Hippocampal formation (tissue), 2 donors: ENCODE data around the gene SH3PXD2A.

Source experiments
- DNase-seq, 2 donors: peaks; one replicate each; lab custom pipeline; 2025; lab: John Stamatoyannopoulos, UW

The SH3PXD2A gene

GRCh38 chr10:103603382-103603781, 252.0 kb downstream of the SH3PXD2A start:
- DNase-seq: no peak

- DNase-seq: no peak
Observed at GRCh38 chr10:103602852-103603155, 252.6 kb downstream of the SH3PXD2A start.

DNA sequence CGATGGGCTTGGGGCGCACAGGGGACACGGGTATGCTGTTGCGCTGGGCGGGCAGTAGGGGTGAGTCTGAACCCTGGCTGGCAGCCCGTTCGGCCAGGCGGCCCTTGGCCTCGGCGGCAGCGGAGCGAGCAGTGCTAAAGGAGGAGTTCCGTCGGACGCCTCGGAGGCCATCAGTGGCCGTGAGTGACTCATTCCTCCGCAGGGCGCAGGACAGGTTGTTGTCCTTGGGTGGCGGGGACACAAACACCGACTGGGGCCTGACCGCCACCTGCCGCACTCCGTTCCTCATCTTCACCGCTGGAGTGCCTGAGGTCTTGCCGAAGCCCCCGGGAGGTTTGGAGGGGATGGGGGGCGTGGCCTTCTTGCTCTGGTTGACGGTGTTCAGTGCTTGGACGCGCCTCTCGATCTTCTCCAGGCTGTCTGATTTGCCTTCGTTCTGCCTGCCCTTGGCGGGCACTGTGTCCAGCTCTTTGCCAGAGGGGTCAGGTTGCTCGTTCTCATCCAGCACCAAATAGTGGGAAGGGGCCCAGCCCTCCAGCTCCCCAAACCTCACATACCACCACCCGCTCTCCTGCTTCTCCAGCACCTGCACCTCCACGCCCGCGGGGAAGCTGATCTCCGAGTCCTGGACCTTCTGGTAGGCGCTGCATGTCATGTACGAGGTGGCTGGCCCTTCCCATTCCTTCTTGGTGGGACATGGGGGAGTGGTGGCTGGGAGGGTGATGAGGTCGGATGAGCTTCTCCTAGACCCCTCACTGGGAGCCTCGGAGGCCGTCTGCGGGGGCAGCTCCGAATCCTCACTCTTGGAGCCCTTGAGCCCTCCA, 253.1 kb downstream of the SH3PXD2A start:
- no peak for DNase-seq

DNA sequence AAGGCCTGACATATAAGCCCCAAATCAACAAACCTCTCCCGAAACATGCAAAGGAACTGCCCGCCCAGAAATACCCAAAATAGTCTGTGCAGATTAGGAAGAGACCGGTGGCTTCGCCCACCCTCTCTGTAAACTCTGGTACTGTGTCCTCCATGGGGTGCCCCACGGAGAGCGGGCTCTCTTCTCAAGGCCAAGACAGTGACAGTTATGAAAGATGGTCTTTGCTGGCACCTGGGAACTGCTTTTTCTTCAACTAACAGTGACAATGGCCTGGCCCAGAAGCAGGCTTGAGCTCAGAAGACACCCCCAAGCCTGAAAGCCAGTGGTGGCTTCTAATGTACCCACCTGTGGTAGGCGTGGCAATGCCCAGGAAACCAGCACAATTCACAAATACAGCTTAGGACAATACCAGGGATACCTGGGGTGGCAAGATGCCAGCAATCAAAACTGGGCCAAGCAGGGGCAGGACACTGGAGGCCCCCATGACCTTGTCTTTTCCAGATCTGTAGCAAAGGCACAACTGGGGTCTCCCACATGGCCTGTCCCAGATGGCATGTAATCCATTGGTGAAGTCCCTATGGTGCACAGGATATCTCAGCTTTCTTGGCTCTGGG, 254.3 kb downstream of the SH3PXD2A start:
- no peak for DNase-seq

DNA sequence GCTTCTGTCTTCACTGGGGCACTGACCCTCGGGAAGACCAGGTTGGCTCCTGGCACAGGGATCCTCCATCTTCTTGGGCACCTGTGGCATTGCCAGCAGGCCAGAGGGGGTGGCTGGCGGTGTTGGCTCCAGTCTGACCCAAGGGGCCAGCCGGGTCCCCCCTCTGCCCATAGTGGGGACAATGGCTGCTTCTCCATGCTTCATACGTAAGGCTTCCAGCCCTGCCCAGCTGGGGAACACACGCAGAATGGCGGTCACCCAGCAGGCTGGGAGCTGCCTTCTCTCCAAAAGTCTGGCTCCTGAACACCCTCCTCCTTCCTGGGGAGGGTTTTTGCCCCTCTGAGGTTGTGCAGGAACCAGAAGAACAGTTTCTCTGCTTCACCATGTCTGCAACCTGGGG, 255.1 kb downstream of the SH3PXD2A start:
- DNase-seq: no peak

DNA sequence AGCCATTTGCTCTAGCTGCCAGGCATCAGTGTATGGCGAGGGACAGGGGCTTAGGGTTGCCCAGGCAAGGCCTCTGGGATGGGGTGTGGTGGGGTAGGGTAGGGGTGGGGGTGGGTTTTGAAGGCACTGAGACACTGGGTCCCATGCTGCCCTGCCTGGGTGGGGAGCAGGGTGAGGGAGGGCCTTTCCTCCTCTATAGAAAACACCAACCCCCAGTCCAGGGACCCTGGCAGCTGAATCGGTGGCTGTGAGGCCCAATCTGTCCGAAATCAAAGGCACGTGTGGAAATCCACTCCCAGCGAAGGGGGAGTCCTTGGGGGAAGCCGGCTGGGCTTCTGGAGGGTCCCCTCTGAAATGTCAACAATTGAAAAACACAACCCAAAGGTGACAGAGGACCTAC, 255.5 kb downstream of the SH3PXD2A start:
- no peak for DNase-seq

DNA sequence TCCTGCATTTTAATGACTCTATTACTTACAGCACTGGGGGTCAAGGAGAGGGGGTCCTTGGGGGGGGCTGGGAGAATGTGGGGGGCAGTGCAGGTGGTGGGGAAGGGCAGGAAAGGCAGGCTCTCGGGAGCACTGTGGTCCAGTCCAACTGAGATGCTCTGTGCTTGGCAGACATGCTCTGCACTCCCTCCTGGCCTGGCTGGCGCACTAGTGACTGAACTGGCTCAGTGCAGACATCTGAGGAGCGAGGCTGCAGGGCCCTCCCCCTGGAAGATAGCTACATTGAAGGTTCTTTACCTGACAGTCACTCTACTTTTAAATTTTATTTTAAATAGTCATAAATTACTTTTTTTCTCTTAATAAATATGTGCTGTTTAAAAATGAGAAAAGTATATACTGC, 256.2 kb downstream of the SH3PXD2A start:
- no peak for DNase-seq

DNA sequence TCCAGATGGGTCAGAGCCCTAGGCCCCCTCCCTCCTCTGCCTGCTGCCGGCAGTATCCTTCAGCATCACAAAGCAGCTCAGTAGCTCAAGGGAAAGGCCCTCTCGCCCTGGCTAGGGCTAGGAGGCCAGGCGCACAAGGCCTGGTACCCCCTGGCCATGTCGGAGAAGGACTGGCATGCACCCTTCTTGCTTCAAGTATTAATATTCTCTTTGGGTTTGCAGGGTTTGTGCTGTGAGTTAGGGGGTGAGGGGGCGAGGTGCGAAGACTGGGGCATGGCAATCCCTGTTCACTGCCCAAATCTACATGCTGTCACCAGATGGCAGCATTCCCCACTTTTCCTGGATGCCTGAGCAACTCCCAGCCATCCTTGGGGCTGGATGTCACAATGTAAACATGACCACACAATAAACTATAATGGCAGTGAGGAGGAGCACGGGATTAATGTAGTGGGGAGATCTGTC, 256.7 kb downstream of the SH3PXD2A start:
- DNase-seq: peak; percentile 60 to 75

DNA sequence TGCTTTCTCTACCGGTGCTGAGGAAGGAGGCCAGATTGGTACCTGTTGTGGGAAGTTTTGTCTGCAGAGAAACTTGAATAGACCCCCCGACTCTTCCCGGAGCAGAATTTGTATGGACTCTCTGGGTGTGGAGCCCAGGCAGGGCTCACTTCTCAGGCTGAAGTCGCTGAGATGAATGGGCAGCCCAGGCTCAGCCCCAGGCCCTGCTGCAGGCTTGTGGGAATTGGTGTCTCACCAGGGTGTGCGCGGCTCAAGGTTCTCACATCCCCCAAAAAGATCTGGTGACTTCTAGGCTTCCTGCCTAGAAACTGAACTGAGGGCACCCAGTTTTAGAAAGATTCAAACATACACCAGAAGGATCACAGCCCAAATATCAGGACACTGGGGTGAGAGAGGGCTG, 258.4 kb downstream of the SH3PXD2A start:
- no peak for DNase-seq

DNA sequence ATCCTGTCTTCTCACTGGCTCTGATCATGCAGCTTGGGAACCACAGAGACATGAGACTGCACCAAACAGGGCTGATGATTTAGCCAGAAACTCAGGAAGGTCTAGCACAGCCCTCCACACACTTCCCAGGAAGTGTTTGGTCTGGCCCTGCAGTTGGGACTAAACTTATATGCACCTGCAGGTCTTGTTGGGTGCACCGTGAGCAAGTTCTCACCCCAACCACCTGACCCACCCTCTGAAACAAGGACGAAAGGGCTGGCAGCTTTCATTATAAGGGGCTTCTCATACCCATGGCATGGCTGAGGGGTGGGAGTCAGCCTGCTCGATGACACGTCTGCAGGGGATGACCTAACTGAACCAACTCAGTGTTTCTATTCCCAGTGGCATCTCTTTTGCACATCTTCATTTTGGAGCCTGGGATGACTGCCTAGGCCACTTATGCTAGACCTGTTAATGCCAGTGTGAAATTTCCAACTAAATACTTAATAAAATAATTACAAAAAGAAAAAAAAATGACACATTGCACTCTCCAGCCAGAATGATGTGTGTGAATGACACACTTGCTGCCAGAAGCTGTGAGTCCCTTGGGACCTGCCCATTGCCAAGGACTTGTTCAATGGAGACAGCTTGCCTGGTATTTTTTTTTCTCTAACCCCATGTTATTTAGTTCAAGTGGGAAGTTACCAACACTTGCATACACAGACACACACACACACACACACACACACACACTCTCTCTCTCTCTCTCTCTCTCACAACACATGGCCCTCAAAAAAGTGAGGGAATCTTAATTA, 259.2 kb downstream of the SH3PXD2A start:
- DNase-seq: no peak

- no peak for DNase-seq
Observed at GRCh38 chr10:103593022-103593570, 262.3 kb downstream of the SH3PXD2A start.

- no peak for DNase-seq
Observed at GRCh38 chr10:103592186-103593021, 263.0 kb downstream of the SH3PXD2A start.

DNA sequence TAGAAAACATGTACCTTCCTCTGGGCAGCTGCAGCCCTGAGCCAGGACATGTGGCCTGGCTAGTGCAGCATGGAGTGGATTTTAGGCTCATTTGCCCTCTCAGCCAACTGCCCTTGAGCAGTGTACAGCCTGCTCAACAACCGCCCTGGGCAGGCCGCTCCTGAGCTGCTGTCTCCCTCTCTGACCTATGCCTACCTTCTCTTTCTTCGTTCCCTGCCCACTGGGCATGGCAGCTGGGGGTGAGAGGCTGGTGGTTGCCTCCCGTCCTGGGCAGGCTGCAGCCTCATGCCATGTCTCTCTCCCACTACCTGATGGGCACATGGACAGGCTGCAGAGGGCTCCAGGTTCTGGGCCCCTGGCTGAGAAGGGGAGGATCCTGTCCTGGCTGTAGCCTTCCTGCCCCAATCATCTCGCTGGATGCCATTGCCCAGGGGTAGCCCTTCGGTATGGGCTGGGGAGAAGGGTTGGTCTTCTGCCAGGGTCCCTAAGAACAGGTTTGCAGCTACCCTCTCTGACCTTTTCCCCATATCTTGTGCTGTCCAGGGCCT, 264.6 kb downstream of the SH3PXD2A start:
- DNase-seq: no peak

GRCh38 chr10:103590060-103590459, 265.3 kb downstream of the SH3PXD2A start:
- no peak for DNase-seq

DNA sequence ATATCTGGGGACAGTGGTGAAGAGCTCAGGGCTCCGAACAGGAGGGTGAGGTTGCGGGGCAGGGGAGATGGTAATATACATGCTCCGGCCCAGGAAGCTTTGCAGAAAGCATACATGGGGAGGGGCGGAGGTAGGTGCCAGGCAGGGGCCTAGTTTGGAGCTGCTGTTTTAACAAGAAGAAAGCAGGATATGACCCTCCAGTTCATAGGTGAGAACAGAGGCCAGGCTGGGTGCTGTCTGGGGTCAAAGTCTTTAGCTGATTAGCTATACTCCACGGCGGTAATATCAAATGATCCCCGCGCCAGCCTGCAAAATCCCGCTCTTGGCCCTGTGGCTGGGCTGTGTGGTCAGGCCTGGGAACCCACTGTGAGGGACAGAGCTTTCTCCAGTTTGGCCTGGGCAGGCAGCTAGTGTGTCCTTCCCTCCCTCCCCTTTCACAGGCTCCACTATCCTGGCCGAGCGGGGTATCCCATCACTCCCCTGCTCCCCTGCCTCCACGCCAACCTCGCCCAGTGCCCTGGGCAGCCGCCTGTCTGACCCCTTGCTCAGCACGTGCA, 266.2 kb downstream of the SH3PXD2A start:
- DNase-seq: no peak

GRCh38 chr10:103587073-103587472, 268.3 kb downstream of the SH3PXD2A start:
- DNase-seq: no peak

- no peak for DNase-seq
Observed at GRCh38 chr10:103585011-103585405, 270.4 kb downstream of the SH3PXD2A start.

- DNase-seq: no peak
Observed at GRCh38 chr10:103584216-103585010, 271.0 kb downstream of the SH3PXD2A start.

DNA sequence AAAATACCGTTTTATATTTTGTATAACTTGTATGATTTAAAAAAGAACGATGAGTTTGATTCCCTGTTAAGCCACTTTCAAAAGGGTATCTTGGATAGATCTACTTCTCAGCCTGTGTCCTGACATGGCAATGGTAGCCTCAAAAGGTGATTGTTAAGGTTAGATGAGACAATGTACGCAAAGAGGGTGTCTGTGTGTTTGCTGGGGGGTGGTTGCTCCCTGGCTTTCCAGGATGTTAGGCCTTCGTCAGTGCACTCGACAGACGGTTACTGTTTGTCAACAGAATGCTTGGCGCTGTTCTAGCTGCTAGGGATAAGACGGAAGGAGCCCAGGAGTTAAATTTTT, 271.5 kb downstream of the SH3PXD2A start:
- DNase-seq: no peak
